Fibroblast of skin of scalp (primary cell): ENCODE measurements around the gene RNF123.

Experiments
- DNase-seq: peaks from one replicate; pipeline ENCODE4 v3.0.0-alpha.2; 2013

The RNF123 gene

GRCh38 chr3:49756036-49756435 is 66.7 kb downstream of the RNF123 start:
- no peak for DNase-seq

- no peak for DNase-seq
These were observed 67.8 kb downstream of the RNF123 start for GRCh38 chr3:49757197-49757596.

GRCh38 chr3:49759226-49759625 is 69.9 kb downstream of the RNF123 start:
- DNase-seq: no peak

GRCh38 chr3:49761661-49762060 is 72.3 kb downstream of the RNF123 start:
- DNase-seq: no peak

- no peak for DNase-seq
These were observed 74.6 kb downstream of the RNF123 start for GRCh38 chr3:49763981-49764380.

GRCh38 chr3:49769286-49769915 is 80.0 kb downstream of the RNF123 start:
- no peak for DNase-seq

GRCh38 chr3:49769926-49770325 is 80.6 kb downstream of the RNF123 start:
- DNase-seq: no peak
